Astrocyte (in vitro differentiated cells and primary cell): ENCODE results near the gene ACAP3. TPM values are rescaled to one million over a fixed set of nuclear protein-coding genes. Genes with fewer than 3 reads are reported as not detected.

ENCODE experiments used
- DNase-seq: peaks from one replicate; pipeline ENCODE4 v3.0.0-alpha.2; 2010; ENCODE audit warnings: low read depth
- FAIRE-seq: peaks from 2 replicates; lab custom pipeline; 2011; peaks lifted over from hg19 to GRCh38; lab: Jason Lieb, UNC
- H2AFZ ChIP-seq: 2 replicates; pipeline ENCODE4 v1.6.0; 2012; ENCODE audit warnings: low read depth, low read length, inconsistent platforms
- H3K27ac ChIP-seq: 2 replicates; pipeline ENCODE4 v1.5.1; 2011; ENCODE audit warnings: low read depth, low read length, inconsistent platforms
- H3K27me3 ChIP-seq: 2 replicates; pipeline ENCODE4 v1.6.0; 2011; ENCODE audit warnings: low read length, inconsistent platforms; ENCODE audit not compliant: insufficient read depth
- H3K36me3 ChIP-seq: 2 replicates; pipeline ENCODE4 v1.5.1; 2011; ENCODE audit warnings: low read length, inconsistent platforms; ENCODE audit not compliant: insufficient read depth
- H3K4me1 ChIP-seq: 2 replicates; pipeline ENCODE4 v1.5.1; 2011; ENCODE audit warnings: low read length, inconsistent platforms; ENCODE audit not compliant: insufficient read depth
- H3K4me2 ChIP-seq: 2 replicates; pipeline ENCODE4 v1.6.0; 2012; ENCODE audit warnings: low read length, inconsistent platforms
- H3K4me3 ChIP-seq: 2 replicates; pipeline ENCODE4 v1.5.1; 2011; ENCODE audit warnings: low read depth, mild to moderate bottlenecking, low read length, inconsistent platforms; ENCODE audit not compliant: insufficient read depth
- H3K79me2 ChIP-seq: 2 replicates; pipeline ENCODE4 v1.6.0; 2012; ENCODE audit warnings: mild to moderate bottlenecking, low read length, inconsistent platforms; ENCODE audit not compliant: insufficient read depth
- H3K9ac ChIP-seq: 2 replicates; pipeline ENCODE4 v1.6.0; 2012; ENCODE audit warnings: mild to moderate bottlenecking, low read length, inconsistent platforms
- H3K9me3 ChIP-seq: 2 replicates; pipeline ENCODE4 v1.5.1; 2012; ENCODE audit warnings: low read depth, mild to moderate bottlenecking, low read length, inconsistent platforms; ENCODE audit not compliant: insufficient read depth
- H4K20me1 ChIP-seq: 2 replicates; pipeline ENCODE4 v1.6.0; 2012; ENCODE audit warnings: low read length, inconsistent platforms; ENCODE audit not compliant: insufficient read depth
- H3K27ac Mint-ChIP-seq: one replicate; pipeline ENCODE4 v1.8.0; 2021; ENCODE audit warnings: mild to moderate bottlenecking, mixed read lengths; ENCODE audit not compliant: unreplicated experiment
- H3K27me3 Mint-ChIP-seq: one replicate; pipeline ENCODE4 v1.8.0; 2021; ENCODE audit warnings: low read depth, mixed read lengths; ENCODE audit not compliant: unreplicated experiment
- H3K36me3 Mint-ChIP-seq: one replicate; pipeline ENCODE4 v1.8.0; 2021; ENCODE audit warnings: low read depth, mixed read lengths; ENCODE audit not compliant: unreplicated experiment
- H3K4me1 Mint-ChIP-seq: one replicate; pipeline ENCODE4 v1.8.0; 2021; ENCODE audit warnings: low read depth, mixed read lengths; ENCODE audit not compliant: unreplicated experiment
- H3K4me3 Mint-ChIP-seq: one replicate; pipeline ENCODE4 v1.8.0; 2021; ENCODE audit warnings: mild to moderate bottlenecking, moderate library complexity, mixed read lengths; ENCODE audit not compliant: unreplicated experiment
- H3K9me3 Mint-ChIP-seq: one replicate; pipeline ENCODE4 v1.8.0; 2021; ENCODE audit warnings: mild to moderate bottlenecking, mixed read lengths; ENCODE audit not compliant: unreplicated experiment
- CTCF ChIP-seq: IDR thresholded peaks from 2 replicates; pipeline ENCODE4 v1.5.1; 2011; ENCODE audit warnings: low read depth, mild to moderate bottlenecking, inconsistent platforms, low read length, moderate library complexity; ENCODE audit not compliant: insufficient read depth
- EZH2 ChIP-seq: IDR thresholded peaks from 2 replicates; pipeline ENCODE4 v1.6.1; 2012; ENCODE audit warnings: mild to moderate bottlenecking, low read length, inconsistent platforms; ENCODE audit not compliant: insufficient read depth
- total RNA-seq: library from RNA; stranded (reverse); gene quantifications from 2 replicates; pipeline ENCODE4 v1.2.1, GENCODE V29; 2021

The ACAP3 gene
- total RNA-seq, 1 donor from 2014 or later, result 64.0 TPM

DNA sequence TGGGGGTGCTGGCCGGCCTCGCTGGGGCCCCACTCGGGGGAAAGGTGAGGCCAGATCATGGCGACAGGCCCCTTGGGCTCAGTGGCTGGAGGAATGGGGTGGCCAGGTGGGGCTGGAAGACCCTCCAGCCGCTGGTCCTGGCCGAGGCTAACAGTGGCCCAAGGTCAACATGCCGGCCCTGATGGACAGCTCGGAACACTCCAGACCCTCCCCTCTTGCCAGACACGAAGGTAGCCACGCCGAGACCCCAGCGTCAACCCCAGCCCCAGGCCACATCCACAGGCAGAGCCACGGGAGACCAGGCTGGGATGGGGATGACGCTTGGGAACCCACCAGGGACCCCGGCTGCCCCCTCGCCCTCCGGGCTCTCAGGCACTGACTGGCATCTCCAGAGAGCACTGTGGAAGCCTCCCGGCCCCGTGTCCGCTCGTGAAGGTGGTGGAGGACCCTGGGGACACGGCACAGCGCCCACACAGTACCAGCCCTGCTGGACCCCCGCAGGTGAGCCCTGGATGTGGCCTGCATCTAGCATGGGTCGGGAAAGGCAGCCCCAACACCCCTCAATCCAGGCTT is 60.3 kb downstream of the ACAP3 start:
- TF ChIP-seq EZH2, result no peak
- TF ChIP-seq CTCF, result no peak
- Histone ChIP-seq H3K79me2 (no peaks in the 10 kb centered on the region), H3K9ac (no peak overlapping the region), H4K20me1 (peaks cover 6% of the 10 kb centered on the region), H3K27ac (no peak overlapping the region), H3K4me2 (no peak overlapping the region), H3K4me3 (no peak overlapping the region), H3K4me1 (no peaks in the 10 kb centered on the region), H3K27me3 (peaks cover 3% of the 10 kb centered on the region), H3K9me3 (no peaks in the 10 kb centered on the region), H3K36me3 (no peaks in the 10 kb centered on the region), H2AFZ (no peak overlapping the region)
- Mint-ChIP-seq H3K4me1 (peaks cover 3% of the 10 kb centered on the region), H3K36me3 (peaks cover 2% of the 10 kb centered on the region), H3K27ac (no peak overlapping the region), H3K9me3 (no peaks in the 10 kb centered on the region), H3K4me3 (no peak overlapping the region), H3K27me3 (no peaks in the 10 kb centered on the region)
- FAIRE-seq, result no peak
- DNase-seq, result no peak

- Mint-ChIP-seq H3K9me3 (no peaks in the 10 kb centered on the region), H3K4me3 (no peak within 1 kb of the TSS), H3K27ac (no peak within 1 kb of the TSS), H3K4me1 (peaks cover 3% of the 10 kb centered on the region), H3K27me3 (no peaks in the 10 kb centered on the region), H3K36me3 (peaks cover 2% of the 10 kb centered on the region)
- no peak for DNase-seq
- TF ChIP-seq CTCF (no peak), EZH2 (peak; percentile 64)
- H3K4me2 ChIP-seq, result peak within 1 kb of the TSS; percentile 55
- H3K27me3 ChIP-seq, result peaks cover 3% of the 10 kb centered on the region
- H3K27ac ChIP-seq, result no peak within 1 kb of the TSS
- no peak within 1 kb of the TSS for H2AFZ ChIP-seq
- no peaks in the 10 kb centered on the region for H3K4me1 ChIP-seq
- FAIRE-seq, result no peak
- H3K36me3 ChIP-seq, result no peaks in the 10 kb centered on the region
- H3K4me3 ChIP-seq, result no peak within 1 kb of the TSS
- no peaks in the 10 kb centered on the region for H3K79me2 ChIP-seq
- H4K20me1 ChIP-seq, result peaks cover 6% of the 10 kb centered on the region
- no peak within 1 kb of the TSS for H3K9ac ChIP-seq
- no peaks in the 10 kb centered on the region for H3K9me3 ChIP-seq
Observed at GRCh38 chr1:1246577-1247340, 61.0 kb downstream of the ACAP3 start, which contains the start of gene C1QTNF12. TSS of gene C1QTNF12 (minus strand) at chr1:1246722. CDS start at chr1:1246690, 32 bp downstream.
